GM19324 (cell line): ENCODE measurements around the gene PLXNA3.
A peak's percentile ranks its signal among the peaks of the same experiment; 100 is the strongest.
"Not testable (repeated sequence)": the region's sequence is repeated elsewhere in the genome, so short reads cannot be mapped to it uniquely, and the experiment has no call there.

ENCODE experiments used
- ATAC-seq: cut with Tn5 transposase; IDR thresholded peaks from one replicate; pipeline ENCODE4 v1.9.1; 2021; ENCODE audit warnings: mild to moderate bottlenecking, moderate library complexity; ENCODE audit not compliant: unreplicated experiment, low FRiP score

The PLXNA3 gene

GRCh38 chrX:154494715-154495114, 36.6 kb downstream of the PLXNA3 start:
- no peak for ATAC-seq

GRCh38 chrX:154495472-154495922, 37.4 kb downstream of the PLXNA3 start:
- ATAC-seq: no peak

- not testable (repeated sequence) for ATAC-seq
Observed at GRCh38 chrX:154496591-154497137, 38.6 kb downstream of the PLXNA3 start.

- ATAC-seq: not testable (repeated sequence)
Observed at GRCh38 chrX:154501423-154501822, 43.3 kb downstream of the PLXNA3 start.

- ATAC-seq: no peak
Observed at GRCh38 chrX:154502098-154502497, 44.0 kb downstream of the PLXNA3 start.

- ATAC-seq: no peak
Observed at GRCh38 chrX:154502989-154503388, 44.9 kb downstream of the PLXNA3 start.

- ATAC-seq: no peak
Observed at GRCh38 chrX:154505734-154506133, 47.7 kb downstream of the PLXNA3 start.

GRCh38 chrX:154506483-154507332, 48.6 kb downstream of the PLXNA3 start:
- ATAC-seq: no peak

- no peak for ATAC-seq
Observed at GRCh38 chrX:154507673-154508383, 49.7 kb downstream of the PLXNA3 start.

GRCh38 chrX:154508384-154508745, 50.3 kb downstream of the PLXNA3 start:
- no peak for ATAC-seq

GRCh38 chrX:154509455-154509854, 51.4 kb downstream of the PLXNA3 start:
- no peak for ATAC-seq

GRCh38 chrX:154511761-154512160, 53.7 kb downstream of the PLXNA3 start:
- ATAC-seq: no peak

- no peak for ATAC-seq
Observed at GRCh38 chrX:154512879-154513553, 54.9 kb downstream of the PLXNA3 start.

- ATAC-seq: no peak
Observed at GRCh38 chrX:154513716-154514115, 55.6 kb downstream of the PLXNA3 start.

- ATAC-seq: no peak
Observed at GRCh38 chrX:154515090-154515965, 57.2 kb downstream of the PLXNA3 start.

- ATAC-seq: peak; percentile 91
Observed at GRCh38 chrX:154515966-154516655, 58.0 kb downstream of the PLXNA3 start, which contains the start of gene FAM3A. Gene FAM3A, minus strand, starts transcription at chrX:154516232. Its CDS starts 460 bp downstream, at chrX:154515772.

- ATAC-seq: peak; percentile 7
Observed at GRCh38 chrX:154516656-154517100, 58.6 kb downstream of the PLXNA3 start.

GRCh38 chrX:154517101-154517781, 59.2 kb downstream of the PLXNA3 start:
- no peak for ATAC-seq

GRCh38 chrX:154519389-154519788, 61.3 kb downstream of the PLXNA3 start:
- ATAC-seq: no peak
